Left lung (tissue), 10 donors: ENCODE measurements around the gene WBP2. TPM values are rescaled to one million over a fixed set of nuclear protein-coding genes. Genes with fewer than 3 reads are reported as not detected.

Experiments used
- ATAC-seq: fragments of 200-7000 bp; cut with Tn5 transposase; one replicate; pipeline ENCODE4 v1.9.1; 2020; ENCODE audit warnings: moderate library complexity
- DNase-seq, 4 donors: peaks; one replicate each; pipeline ENCODE4 v3.0.0-alpha.2; 2013 to 2020
- H3K27ac ChIP-seq, 2 donors: fragments of 200-600 bp; sonication (generic) in 1 of 2; one replicate each; pipeline versions ENCODE4 v1.5.0 to v1.8.0; 2020 to 2021
- H3K27me3 ChIP-seq, 2 donors: fragments of 200-600 bp; sonication (generic) in 1 of 2; one replicate each; pipeline versions ENCODE4 v1.5.0 to v1.8.0; 2020 to 2021
- H3K36me3 ChIP-seq, 2 donors: fragments of 200-600 bp; sonication (generic) in 1 of 2; one replicate each; pipeline versions ENCODE4 v1.5.0 to v1.8.0; 2020 to 2021
- H3K4me1 ChIP-seq, 2 donors: fragments of 200-600 bp; one replicate each; pipeline ENCODE4 v1.8.0; 2021
- H3K4me3 ChIP-seq, 2 donors: fragments of 200-600 bp; sonication (generic) in 1 of 2; one replicate each; pipeline versions ENCODE4 v1.5.0 to v1.8.0; 2020 to 2021; ENCODE audit warnings: mild to moderate bottlenecking in 1 of 2
- H3K9me3 ChIP-seq, 2 donors: fragments of 200-600 bp; sonication (generic) in 1 of 2; one replicate each; pipeline versions ENCODE4 v1.5.0 to v1.8.0; 2020 to 2021
- intact Hi-C, 2 donors: fragments of 100-400 bp; cut with DNase I; formaldehyde crosslinking; loops; one replicate each; pipeline versions ENCODE4 v1.11.2 to v1.14.2; 2022
- polyA plus RNA-seq, 6 donors: library from polyadenylated mRNA; unstranded; fragments of 120-200 nt; gene quantifications; one replicate each; pipeline ENCODE4 v1.2.1, GENCODE V29; 2013; ENCODE audit not compliant: insufficient read length in 6 of 6
- total RNA-seq, 2 donors: library from RNA; stranded (reverse); fragmentation: NEBNext Ultra II Directional; extraction: Animal tissue kit (Norgen Biotek cat#: 25700); gene quantifications; one replicate each; pipeline ENCODE4 v1.2.1, GENCODE V29; 2021
- TF ChIP-seq, protein P1 (sequence below), 2 donors: fragments of 200-600 bp; sonication (generic) in 1 of 2; IDR thresholded peaks; one replicate each; pipeline versions ENCODE4 v1.5.0 to v1.8.0; 2021; ENCODE audit warnings: antibody characterized with exemption in 2 of 2
- donor health status: DM: no; HTN: yes; CAD: no.
- donor health status: DM: no; HTN: no; CAD: no.

The WBP2 gene
- total and polyA plus RNA-seq, 8 donors, result 64.1 to 132 (median 75.6) TPM

DNA sequence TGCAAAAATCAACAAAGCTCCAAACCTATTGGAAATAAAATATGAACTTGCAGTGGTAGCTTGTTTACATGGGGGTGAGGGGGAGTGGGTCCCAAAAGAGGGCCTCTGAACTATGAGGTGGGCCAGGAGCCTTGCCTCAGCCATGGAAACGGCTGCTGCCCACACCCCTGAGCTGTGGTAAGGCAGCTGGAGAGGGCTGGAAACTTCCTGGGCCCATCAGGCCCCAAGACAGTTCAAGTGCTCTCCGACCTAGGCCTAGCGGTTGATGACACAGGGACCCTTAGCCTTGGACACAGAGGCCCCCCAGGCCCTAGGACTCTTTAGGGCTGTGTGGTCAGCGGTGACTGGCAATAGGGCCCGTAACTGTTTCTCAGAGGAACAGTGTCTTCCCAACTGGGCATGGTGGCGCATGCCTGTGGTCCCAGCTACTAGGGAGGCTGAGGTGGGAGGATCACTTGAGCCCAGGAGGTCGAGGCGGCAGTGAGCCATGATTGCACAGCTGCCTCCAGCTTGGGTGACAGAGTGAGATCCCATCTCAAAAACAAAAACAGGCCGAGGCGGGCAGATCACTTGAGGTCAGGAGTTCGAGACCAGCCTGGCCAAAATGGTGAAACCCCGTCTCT, 29.3 kb downstream of the WBP2 start:
- H3K27me3 ChIP-seq, result no peaks in the 10 kb centered on the region
- H3K27ac ChIP-seq, result peak overlapping the region in 1 of 2 donors; percentile 49
- no peak for ATAC-seq
- H3K9me3 ChIP-seq, result no peaks in the 10 kb centered on the region
- intact Hi-C loops, result no loop called here
- peaks cover 0 to 98% of the 10 kb centered on the region in 2 donors for H3K36me3 ChIP-seq
- DNase-seq, result no peak
- TF ChIP-seq, protein P1, sequence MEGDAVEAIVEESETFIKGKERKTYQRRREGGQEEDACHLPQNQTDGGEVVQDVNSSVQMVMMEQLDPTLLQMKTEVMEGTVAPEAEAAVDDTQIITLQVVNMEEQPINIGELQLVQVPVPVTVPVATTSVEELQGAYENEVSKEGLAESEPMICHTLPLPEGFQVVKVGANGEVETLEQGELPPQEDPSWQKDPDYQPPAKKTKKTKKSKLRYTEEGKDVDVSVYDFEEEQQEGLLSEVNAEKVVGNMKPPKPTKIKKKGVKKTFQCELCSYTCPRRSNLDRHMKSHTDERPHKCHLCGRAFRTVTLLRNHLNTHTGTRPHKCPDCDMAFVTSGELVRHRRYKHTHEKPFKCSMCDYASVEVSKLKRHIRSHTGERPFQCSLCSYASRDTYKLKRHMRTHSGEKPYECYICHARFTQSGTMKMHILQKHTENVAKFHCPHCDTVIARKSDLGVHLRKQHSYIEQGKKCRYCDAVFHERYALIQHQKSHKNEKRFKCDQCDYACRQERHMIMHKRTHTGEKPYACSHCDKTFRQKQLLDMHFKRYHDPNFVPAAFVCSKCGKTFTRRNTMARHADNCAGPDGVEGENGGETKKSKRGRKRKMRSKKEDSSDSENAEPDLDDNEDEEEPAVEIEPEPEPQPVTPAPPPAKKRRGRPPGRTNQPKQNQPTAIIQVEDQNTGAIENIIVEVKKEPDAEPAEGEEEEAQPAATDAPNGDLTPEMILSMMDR (IDR thresholded peaks at IDR 0.05), result no peak
- H3K4me3 ChIP-seq, result no peak overlapping the region
- peaks cover 7% of the 10 kb centered on the region in 2 donors for H3K4me1 ChIP-seq

DNA sequence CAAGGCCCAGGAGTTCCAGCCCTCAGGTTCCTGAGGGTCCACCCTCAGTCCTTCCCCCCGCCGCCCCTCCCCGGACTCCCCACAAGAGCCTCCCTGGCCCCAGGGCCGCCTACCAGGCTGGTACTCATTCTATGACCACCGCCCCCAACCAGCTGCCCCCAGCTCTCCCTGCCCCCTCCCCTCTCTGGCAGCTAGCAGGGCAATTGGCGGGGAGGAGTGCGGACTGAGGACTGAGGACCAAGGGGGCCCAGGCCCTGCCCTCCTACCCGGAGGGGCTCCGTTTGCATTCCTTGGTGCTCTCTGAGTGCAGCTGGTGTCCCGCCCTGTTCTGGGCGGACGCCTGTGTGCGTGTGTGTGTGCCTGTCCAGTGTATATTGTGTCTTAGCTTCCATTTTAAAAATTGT, 30.0 kb downstream of the WBP2 start:
- H3K36me3 ChIP-seq, result peaks cover 0 to 98% of the 10 kb centered on the region in 2 donors
- H3K4me1 ChIP-seq, result peaks cover 7% of the 10 kb centered on the region in 2 donors
- H3K27ac ChIP-seq, result peak overlapping the region in 1 of 2 donors; percentile 49
- no peak overlapping the region for H3K4me3 ChIP-seq
- no peak for ATAC-seq
- TF ChIP-seq, protein P1 (IDR thresholded peaks at IDR 0.05), result no peak
- DNase-seq, result peak in 2 of 4 donors; percentile 36 to 64
- no peaks in the 10 kb centered on the region for H3K9me3 ChIP-seq
- no peaks in the 10 kb centered on the region for H3K27me3 ChIP-seq
- intact Hi-C loops, result no loop called here

DNA sequence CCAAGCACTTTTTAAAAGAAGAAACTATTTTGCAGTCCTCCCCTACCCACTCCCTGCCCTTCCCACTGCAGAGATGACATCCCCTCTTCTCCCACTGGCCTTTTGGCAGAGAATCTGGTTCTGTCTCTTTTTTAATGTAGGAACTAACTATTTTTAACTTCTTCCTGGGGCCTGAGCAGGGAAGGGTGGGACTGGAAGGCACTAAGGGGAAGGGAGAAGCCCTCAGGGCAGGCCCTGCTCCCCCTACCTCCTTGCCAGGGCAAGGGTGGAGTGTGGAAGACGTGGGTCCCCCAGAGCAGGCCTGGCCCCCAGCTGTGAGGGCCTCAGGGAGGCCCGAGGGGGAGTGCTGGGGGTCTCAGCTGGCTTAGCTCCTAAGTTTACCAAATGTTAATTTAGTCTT, 30.5 kb downstream of the WBP2 start:
- intact Hi-C loops, result no loop called here
- Histone ChIP-seq H3K4me1 (peaks cover 7% of the 10 kb centered on the region in 2 donors), H3K9me3 (no peaks in the 10 kb centered on the region), H3K27me3 (no peaks in the 10 kb centered on the region), H3K36me3 (peaks cover 0 to 98% of the 10 kb centered on the region in 2 donors), H3K27ac (peak overlapping the region in 1 of 2 donors; percentile 49), H3K4me3 (no peak overlapping the region)
- no peak for ATAC-seq
- DNase-seq, result no peak
- TF ChIP-seq, protein P1 (IDR thresholded peaks at IDR 0.05), result no peak

DNA sequence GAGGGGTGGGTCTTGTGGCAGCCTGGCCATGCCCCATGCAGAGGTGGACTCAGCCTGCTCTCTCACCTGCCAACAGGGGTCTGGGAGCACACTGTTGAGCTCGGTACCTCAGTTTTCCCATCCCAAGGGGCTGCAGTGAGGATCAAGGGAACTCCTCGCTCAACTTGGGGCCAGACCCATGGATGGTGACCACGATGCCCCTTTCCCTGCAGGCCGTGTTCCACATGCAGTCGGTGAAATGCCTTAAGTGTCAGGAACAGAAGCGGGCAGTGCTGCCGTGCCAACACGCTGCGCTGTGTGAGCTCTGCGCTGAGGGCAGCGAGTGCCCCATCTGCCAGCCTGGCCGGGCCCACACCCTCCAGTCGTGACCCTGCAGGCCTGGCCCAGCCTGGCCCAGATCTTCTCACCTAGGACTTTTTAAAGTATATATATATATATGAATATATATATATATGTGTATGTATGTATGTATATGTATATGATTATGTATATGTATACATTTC, 31.0 kb downstream of the WBP2 start:
- Histone ChIP-seq H3K27me3 (no peaks in the 10 kb centered on the region), H3K9me3 (no peaks in the 10 kb centered on the region), H3K4me3 (no peak overlapping the region), H3K36me3 (peaks cover 0 to 100% of the 10 kb centered on the region in 2 donors), H3K27ac (no peak overlapping the region), H3K4me1 (peaks cover 7% of the 10 kb centered on the region in 2 donors)
- intact Hi-C loops, result no loop called here
- TF ChIP-seq, protein P1 (IDR thresholded peaks at IDR 0.05), result no peak
- no peak for DNase-seq
- ATAC-seq, result no peak

DNA sequence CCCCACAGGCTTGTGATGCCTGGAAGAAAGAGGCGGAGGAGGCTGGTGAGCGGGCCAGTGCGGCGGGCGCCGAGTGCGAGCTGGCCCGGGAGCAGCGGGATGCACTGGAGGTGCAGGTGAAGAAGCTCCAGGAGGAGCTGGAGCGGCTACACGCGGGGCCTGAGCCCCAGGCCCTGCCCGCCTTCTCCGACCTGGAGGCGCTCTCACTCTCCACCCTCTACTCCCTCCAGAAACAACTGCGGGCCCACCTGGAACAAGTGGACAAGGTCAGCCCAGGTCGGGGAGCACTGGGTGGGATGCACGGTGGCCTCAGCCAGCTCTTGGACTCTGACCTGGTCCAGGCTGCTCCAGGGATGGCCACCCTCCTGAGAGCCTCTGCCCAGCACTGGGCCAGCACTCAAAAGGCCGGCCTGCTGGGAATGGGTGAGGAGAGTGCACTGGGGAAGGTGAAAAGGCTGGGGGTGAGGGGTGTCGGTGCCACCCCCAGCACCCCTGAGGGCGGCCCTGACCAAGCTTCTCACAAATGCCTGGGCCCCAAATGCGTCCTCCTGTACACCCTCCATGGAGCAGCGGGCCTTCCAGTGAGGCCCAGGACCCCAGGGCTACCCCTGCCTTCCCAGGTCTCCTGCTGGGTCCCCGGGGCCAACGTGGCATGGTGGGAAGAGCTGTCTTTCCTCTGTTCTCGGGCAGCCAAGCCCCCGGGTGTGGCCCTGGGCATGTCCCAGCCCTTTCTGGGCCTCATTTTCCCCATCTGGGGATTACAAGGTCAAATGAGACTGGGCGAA, 31.7 kb downstream of the WBP2 start:
- Histone ChIP-seq H3K4me1 (peaks cover 7% of the 10 kb centered on the region in 2 donors), H3K27ac (no peak overlapping the region), H3K9me3 (no peaks in the 10 kb centered on the region), H3K27me3 (no peaks in the 10 kb centered on the region), H3K4me3 (no peak overlapping the region), H3K36me3 (peaks cover 0 to 100% of the 10 kb centered on the region in 2 donors)
- DNase-seq (peak in 2 of 4 donors; percentile 25 to 68), ATAC-seq (no peak)
- intact Hi-C loops, result no loop called here
- TF ChIP-seq, protein P1 (IDR thresholded peaks at IDR 0.05), result no peak
